ENCODE data around the gene COPS8. TPM values are rescaled to one million over a fixed set of nuclear protein-coding genes. Genes with fewer than 3 reads are reported as not detected.

Gene COPS8
- total RNA-seq, 2 donors from 2014 or later: 54.7 to 61.9 TPM

DNA sequence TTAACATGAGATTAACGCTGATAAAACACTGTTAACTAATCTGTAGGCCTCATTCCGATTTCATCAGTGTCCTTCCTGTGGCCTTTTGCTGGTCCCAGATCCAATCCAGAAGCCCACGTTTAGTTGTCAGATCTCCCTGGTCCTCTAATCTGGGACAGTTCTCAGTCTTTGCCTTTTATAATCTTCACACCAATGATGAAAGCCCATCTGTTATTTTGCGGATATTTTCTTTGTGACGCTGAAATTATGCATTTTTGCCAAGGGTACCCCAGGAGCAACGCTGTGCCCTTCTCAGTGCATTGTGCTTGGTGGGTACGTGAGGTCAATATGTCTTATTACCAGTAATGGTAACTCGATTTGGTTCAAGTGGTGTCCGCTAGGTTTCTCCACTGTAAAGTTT lies 51.1 kb downstream of the COPS8 start:
- no peaks in the 10 kb centered on the region for H3K9me3 Mint-ChIP-seq
- DNase-seq (ENCODE audit: low spot score in 2 of 2) (no peak), ATAC-seq (no peak)
- no peak overlapping the region for H3K27ac Mint-ChIP-seq
- no peaks in the 10 kb centered on the region for H3K36me3 Mint-ChIP-seq

DNA sequence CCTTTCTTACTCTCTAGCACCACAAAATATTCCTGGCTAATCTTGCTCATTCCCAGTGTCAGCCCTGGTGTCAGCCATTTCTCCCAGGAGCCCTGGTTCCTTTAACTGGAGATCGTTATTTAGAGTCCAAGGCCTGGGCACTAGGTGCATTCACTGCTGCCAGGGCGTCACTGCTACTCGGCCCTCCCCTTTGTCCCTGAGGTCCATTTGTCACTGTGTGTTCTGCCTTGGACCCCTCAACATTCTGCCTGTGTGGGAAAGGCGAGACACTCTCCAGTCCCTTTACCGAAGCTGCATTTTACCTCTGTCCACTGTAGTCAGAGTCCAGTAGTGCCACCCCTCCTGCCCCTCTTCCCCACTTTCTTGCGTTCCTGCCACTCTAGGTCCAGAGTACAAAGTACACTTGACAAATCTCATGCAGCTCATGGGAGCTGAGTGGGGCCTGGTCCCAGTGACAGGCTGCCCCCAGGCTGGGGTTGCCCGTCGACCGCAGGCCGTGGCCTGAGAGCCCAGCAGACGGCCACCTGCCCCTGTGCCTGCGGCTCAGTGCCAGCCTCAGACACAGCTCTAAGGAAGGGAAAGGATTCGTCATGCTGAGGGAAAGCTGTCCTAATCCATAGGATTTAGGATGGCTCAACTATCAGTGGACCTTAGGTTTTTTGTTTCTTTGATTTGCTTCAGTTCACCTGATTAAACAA lies 52.1 kb downstream of the COPS8 start:
- H3K36me3 Mint-ChIP-seq: no peaks in the 10 kb centered on the region
- H3K9me3 Mint-ChIP-seq: no peaks in the 10 kb centered on the region
- ATAC-seq: no peak
- DNase-seq (ENCODE audit: low spot score in 2 of 2): no peak
- no peak overlapping the region for H3K27ac Mint-ChIP-seq

DNA sequence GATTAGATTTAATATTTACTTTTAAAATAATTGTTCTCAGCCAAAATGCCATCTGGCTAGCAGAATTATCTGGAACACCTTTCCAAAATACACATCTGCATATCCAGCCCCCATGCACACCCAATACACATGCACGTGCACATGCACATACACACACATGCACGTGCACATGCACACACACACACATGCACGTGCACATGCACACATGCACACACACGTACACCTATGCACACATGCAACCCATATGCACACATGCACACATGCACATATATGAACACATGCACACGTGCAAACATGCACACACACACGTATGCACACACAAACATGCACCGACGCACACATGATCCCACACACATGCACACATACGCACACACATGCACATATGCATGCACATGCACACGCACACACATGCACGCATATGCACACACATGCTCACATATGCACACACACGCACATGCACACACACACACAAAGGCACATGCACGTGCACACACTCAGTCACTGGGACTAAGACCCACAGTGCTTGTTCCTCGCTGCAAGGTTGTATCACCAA lies 53.5 kb downstream of the COPS8 start:
- ATAC-seq (no peak), DNase-seq (ENCODE audit: low spot score in 2 of 2) (no peak)
- H3K9me3 Mint-ChIP-seq: no peaks in the 10 kb centered on the region
- H3K27ac Mint-ChIP-seq: no peak overlapping the region
- H3K36me3 Mint-ChIP-seq: no peaks in the 10 kb centered on the region

DNA sequence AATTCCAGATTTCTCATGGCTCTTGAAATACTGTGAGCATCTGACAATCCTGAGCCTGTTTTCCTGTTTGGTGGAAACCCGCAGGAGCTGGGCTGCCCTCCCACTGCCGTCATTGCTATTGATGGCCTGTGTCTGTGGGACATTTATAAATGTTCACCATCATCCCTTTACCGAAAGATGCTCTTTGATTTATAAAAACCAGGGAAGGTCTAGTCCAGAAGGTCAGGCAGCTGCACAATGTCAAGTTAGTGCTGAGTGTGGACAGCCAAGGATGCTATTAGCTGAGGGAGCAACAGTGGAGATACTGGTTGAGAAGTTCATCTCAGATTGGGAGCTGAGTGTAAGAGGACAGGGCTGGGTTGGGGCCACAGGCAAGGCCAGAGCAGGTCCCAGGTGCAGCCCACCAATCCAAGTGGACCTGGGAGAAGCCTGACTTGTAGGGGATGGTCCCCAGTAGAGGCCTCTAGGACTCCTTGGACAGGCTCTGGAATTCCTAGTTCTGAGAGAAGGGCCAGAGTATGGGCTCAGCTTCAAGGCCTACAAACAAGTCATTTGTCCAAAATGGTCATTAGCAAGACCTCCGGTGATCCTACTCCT lies 55.1 kb downstream of the COPS8 start:
- Mint-ChIP-seq H3K9me3 (peaks cover 0 to 3% of the 10 kb centered on the region in 2 donors), H3K27ac (no peak overlapping the region), H3K36me3 (peaks cover 0 to under 1% of the 10 kb centered on the region in 2 donors)
- DNase-seq (ENCODE audit: low spot score in 2 of 2): no peak
- ATAC-seq: no peak

DNA sequence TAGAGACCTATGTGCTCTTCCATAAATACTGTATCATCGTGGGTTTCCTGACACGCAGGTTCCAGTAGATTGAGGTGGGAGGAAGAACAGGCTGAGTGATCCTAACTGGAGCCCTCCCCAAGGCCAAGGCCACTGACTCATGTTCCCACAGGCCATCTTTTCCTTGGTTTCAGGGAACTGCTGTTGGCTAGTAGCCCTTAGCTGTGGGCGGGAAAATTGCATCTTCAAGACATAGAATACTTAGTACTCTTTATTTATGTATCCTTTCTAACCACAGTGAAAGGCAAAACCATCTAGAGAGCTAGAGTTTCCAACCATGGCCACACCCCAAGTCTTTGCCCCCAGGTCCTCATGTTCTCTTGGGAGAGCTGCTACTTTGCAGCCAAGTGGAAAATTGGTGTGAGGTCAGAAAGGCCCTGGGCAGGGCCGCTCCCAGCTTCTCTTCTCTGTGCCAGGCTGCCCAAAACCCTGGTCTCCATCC lies 55.9 kb downstream of the COPS8 start:
- Mint-ChIP-seq H3K9me3 (peaks cover 6 to 8% of the 10 kb centered on the region in 2 donors), H3K27ac (no peak overlapping the region), H3K36me3 (peaks cover 0 to 6% of the 10 kb centered on the region in 2 donors)
- DNase-seq (ENCODE audit: low spot score in 2 of 2): no peak
- no peak for ATAC-seq

DNA sequence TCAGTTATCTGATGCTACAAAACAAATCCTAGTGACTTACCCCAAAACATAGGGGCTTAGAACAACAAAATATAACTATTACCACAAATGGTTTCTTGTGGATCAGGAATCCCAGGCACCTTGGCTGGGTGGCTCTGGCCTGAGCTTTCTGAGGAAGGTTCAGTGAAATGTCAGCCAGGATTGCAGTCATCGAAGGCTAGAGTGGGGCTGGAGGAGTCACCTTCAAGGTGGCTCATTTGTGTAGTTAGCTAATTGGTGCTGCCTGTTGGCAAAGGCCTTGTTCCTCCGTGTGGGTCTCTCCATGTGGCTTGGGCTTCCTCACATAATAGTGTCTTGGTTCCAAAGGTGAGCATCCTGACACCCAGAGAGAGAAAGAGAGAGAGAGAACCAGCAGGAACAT lies 57.4 kb downstream of the COPS8 start:
- Mint-ChIP-seq H3K27ac (no peak overlapping the region), H3K9me3 (peaks cover 8 to 9% of the 10 kb centered on the region in 2 donors), H3K36me3 (peaks cover 0 to 17% of the 10 kb centered on the region in 2 donors)
- ATAC-seq (no peak), DNase-seq (ENCODE audit: low spot score in 2 of 2) (no peak)

DNA sequence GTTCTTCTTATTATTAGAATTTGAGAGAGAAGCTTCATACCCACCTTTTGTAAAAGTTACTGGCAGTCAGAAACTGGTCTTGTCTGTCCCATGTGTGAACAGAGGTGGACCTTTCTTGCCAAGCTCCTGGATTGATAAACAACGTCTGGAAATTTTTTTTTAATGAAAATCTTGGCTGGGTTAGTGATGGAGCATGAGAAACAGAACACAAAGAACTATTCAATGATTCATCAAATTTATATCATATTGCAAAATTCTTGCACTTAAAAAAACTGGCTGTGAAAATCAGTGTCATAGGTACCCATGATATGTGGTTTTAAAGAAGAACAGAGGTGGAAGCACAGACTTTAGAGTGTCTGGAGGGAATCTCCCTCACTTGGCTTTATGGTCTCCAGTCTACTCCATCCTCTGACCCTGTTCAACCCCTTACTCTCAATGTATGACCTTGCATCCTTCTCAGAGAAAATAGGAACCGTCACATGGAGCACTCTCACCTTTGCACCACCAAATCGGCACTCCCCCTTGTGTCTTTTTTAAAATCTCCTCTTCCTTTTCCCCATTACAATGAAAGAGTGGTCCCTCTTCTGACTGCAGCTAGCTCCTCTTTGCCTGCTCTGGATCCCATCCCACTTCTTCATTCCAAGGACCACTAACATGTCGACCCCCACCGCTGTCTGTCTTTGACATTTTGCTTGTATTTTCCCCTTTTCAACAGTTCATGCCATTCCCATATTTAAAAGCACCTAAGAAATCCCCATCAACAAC lies 58.2 kb downstream of the COPS8 start:
- DNase-seq (ENCODE audit: low spot score in 2 of 2) (no peak), ATAC-seq (no peak)
- Mint-ChIP-seq H3K9me3 (peaks cover 8 to 14% of the 10 kb centered on the region in 2 donors), H3K27ac (no peak overlapping the region), H3K36me3 (peaks cover 0 to 22% of the 10 kb centered on the region in 2 donors)

DNA sequence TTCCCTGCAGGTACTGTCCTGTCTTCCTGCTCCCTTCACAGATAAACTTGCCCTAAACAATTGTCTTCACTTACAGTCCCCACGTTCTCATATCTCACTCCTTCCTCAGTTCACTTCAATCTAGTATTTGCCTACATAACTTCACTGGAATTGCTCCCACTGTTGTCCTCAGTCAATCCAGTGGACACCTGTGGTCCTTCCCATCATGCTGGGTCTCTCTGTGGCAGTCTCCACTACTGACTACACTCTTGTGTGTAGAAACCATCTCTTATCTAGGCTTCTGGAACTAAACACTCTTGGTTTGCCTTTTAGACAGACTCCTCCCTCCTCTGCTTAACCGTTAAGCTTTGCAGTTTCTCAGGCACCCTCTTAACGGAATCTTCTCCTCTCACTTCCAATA lies 58.8 kb downstream of the COPS8 start:
- no peak for DNase-seq (ENCODE audit: low spot score in 2 of 2)
- H3K36me3 Mint-ChIP-seq: peaks cover 0 to 22% of the 10 kb centered on the region in 2 donors
- H3K27ac Mint-ChIP-seq: no peak overlapping the region
- no peak for ATAC-seq
- peaks cover 8 to 14% of the 10 kb centered on the region in 2 donors for H3K9me3 Mint-ChIP-seq

DNA sequence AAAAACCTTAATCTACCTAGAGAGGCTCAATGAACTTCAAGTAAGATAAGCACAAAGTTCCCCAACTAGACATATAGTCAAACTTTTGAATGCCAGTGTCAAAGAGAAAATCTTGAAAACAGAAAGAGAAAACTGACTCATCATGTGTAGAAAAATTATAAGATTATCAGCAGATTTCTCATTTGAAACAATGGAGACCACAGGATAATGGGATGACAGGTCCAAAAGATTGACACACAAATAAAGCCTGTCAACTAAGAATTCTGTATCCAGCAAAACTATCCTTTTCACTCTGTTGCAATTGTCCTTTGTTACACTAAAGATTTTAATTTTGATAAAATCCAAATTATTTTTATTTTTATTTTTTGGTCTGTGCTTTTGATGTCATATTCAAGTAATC lies 61.6 kb downstream of the COPS8 start:
- peaks cover 8 to 14% of the 10 kb centered on the region in 2 donors for H3K9me3 Mint-ChIP-seq
- ATAC-seq (no peak), DNase-seq (ENCODE audit: low spot score in 2 of 2) (no peak)
- peaks cover 0 to 22% of the 10 kb centered on the region in 2 donors for H3K36me3 Mint-ChIP-seq
- H3K27ac Mint-ChIP-seq: no peak overlapping the region

DNA sequence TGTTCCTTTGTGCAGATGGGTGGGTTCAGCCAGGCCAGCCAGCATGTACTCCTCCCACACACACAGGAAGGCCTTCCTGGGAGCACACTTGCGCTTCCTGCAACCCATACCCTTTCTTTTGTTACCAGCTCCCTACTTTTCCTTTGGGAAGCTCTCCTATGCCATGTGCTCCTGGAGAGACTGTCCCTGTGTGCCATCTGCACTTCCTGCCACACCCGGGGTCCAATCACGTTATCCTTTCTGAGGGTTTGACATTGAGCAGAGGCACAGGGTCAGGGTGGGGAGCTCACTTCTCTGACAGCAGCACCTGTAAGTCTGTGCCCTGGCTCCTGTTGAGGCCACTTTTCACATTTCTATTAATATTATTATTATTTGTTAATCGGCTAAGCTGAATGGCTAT lies 62.9 kb downstream of the COPS8 start:
- DNase-seq (ENCODE audit: low spot score in 2 of 2) (no peak), ATAC-seq (no peak)
- H3K9me3 Mint-ChIP-seq: peaks cover 8 to 14% of the 10 kb centered on the region in 2 donors
- no peak overlapping the region for H3K27ac Mint-ChIP-seq
- peaks cover 0 to 22% of the 10 kb centered on the region in 2 donors for H3K36me3 Mint-ChIP-seq

DNA sequence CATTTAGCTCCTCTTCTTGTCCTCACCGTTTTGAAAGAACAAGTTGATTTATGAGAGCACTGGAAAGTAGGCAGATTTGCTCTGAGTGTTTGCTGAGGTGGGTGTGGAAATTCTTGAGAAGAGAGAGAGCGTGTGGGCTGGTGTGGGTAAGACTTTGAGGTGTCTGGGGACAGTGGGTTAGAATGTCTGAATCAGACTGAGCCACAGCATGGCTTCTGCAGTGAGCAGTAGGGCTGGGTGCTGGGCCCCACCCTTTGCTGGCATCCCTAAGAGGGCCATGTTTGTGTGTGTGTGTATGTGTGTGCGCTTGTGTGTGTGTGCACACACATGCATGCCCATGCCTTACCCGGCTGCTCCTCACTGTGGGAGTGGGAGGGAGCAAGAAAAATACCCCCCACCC lies 63.7 kb downstream of the COPS8 start:
- H3K36me3 Mint-ChIP-seq: peaks cover 0 to 22% of the 10 kb centered on the region in 2 donors
- H3K27ac Mint-ChIP-seq: peak overlapping the region in 1 of 2 donors; percentile 53
- peaks cover 8 to 14% of the 10 kb centered on the region in 2 donors for H3K9me3 Mint-ChIP-seq
- ATAC-seq: peak; percentile 89 to 94
- no peak for DNase-seq (ENCODE audit: low spot score in 2 of 2)
